Urinary bladder (tissue), 4 donors: ENCODE measurements around the gene CD46. TPM values are rescaled to one million over a fixed set of nuclear protein-coding genes. Genes with fewer than 3 reads are reported as not detected.
"Not testable (repeated sequence)": the region's sequence is repeated elsewhere in the genome, so short reads cannot be mapped to it uniquely, and the experiment has no call there.

ENCODE experiments used
- DNase-seq: peaks from one replicate; pipeline ENCODE4 v3.0.0-alpha.2; 2015; ENCODE audit errors: extremely low spot score
- H3K27ac ChIP-seq: one replicate; pipeline ENCODE4 v1.5.1; 2013; ENCODE audit warnings: low read depth, mild to moderate bottlenecking, moderate library complexity
- H3K36me3 ChIP-seq: one replicate; pipeline ENCODE4 v1.6.1; 2013; ENCODE audit warnings: mild to moderate bottlenecking, moderate library complexity; ENCODE audit not compliant: insufficient read depth
- H3K4me1 ChIP-seq: one replicate; pipeline ENCODE4 v1.6.1; 2013; ENCODE audit warnings: mild to moderate bottlenecking, moderate library complexity; ENCODE audit not compliant: insufficient read depth
- H3K4me3 ChIP-seq: one replicate; pipeline ENCODE4 v1.5.1; 2013; ENCODE audit warnings: low read depth, low read length
- WGBS: extraction: QIAGEN DNeasy Blood & Tissue Kit; methylation state at CpG from one replicate; pipeline ENCODE4 v1.1.7; 2013; 5-methylcytosine and 5-hydroxymethylcytosine counted together
- polyA plus RNA-seq: library from polyadenylated mRNA; stranded (reverse); fragments of 200-250 nt; gene quantifications from one replicate; pipeline ENCODE4 v1.2.3, GENCODE V29; 2013
- total RNA-seq: library from RNA; depleted of rRNA; stranded (reverse); fragments of >200 nt; gene quantifications from one replicate; pipeline ENCODE4 v1.2.3, GENCODE V29; 2014
- donor health status: healthy with polysubstance abuse.
- donor health status: healthy.

Gene CD46
- total RNA-seq (314 TPM), polyA plus RNA-seq (97.9 TPM)

- H3K4me1 ChIP-seq: peaks cover 4% of the 10 kb centered on the region
- WGBS: under 1% methylated on average over 55 of the region's 55 CpGs
- no peaks in the 10 kb centered on the region for H3K36me3 ChIP-seq
- DNase-seq: peak; percentile 87
- peak within 1 kb of the TSS; percentile 92 for H3K4me3 ChIP-seq
- peak within 1 kb of the TSS; percentile 95 for H3K27ac ChIP-seq
Observed at GRCh38 chr1:207751790-207752455, at the start of gene CD46. TSS of gene CD46 (plus strand) at chr1:207752054. CDS start at chr1:207752213, 159 bp downstream.

- H3K36me3 ChIP-seq: no peaks in the 10 kb centered on the region
- H3K27ac ChIP-seq: no peak overlapping the region
- WGBS: 61% methylated on average over 1 of the region's 1 CpG
- no peak for DNase-seq
- no peaks in the 10 kb centered on the region for H3K4me1 ChIP-seq
- no peak overlapping the region for H3K4me3 ChIP-seq
Observed at GRCh38 chr1:207702317-207702716, 49.5 kb upstream of the CD46 start.

- no peak overlapping the region for H3K27ac ChIP-seq
- no peak for DNase-seq
- H3K36me3 ChIP-seq: no peaks in the 10 kb centered on the region
- H3K4me3 ChIP-seq: no peak overlapping the region
- 83% methylated on average over 5 of the region's 5 CpGs for WGBS
- no peaks in the 10 kb centered on the region for H3K4me1 ChIP-seq
Observed at GRCh38 chr1:207703712-207704111, 48.1 kb upstream of the CD46 start.

GRCh38 chr1:207708004-207708403 is 43.9 kb upstream of the CD46 start:
- WGBS: 71% methylated on average over 3 of the region's 3 CpGs

GRCh38 chr1:207711285-207711684 is 40.6 kb upstream of the CD46 start:
- H3K36me3 ChIP-seq: no peaks in the 10 kb centered on the region
- WGBS: 58% methylated on average over 5 of the region's 5 CpGs

More at GRCh38 chr1:207708004-207708403, 43.9 kb upstream of the CD46 start:
- not testable (repeated sequence) for H3K27ac ChIP-seq, H3K36me3 ChIP-seq, H3K4me1 ChIP-seq, H3K4me3 ChIP-seq, DNase-seq

GRCh38 chr1:207712701-207713100 is 39.2 kb upstream of the CD46 start:
- not testable (repeated sequence) for H3K4me1 ChIP-seq, DNase-seq, H3K4me3 ChIP-seq, H3K36me3 ChIP-seq, H3K27ac ChIP-seq
- 71% methylated on average over 3 of the region's 3 CpGs for WGBS

More at GRCh38 chr1:207711285-207711684, 40.6 kb upstream of the CD46 start:
- no peak for DNase-seq
- H3K27ac ChIP-seq: no peak overlapping the region
- H3K4me3 ChIP-seq: no peak overlapping the region
- H3K4me1 ChIP-seq: no peaks in the 10 kb centered on the region

- DNase-seq: no peak
- Histone ChIP-seq H3K27ac (no peak overlapping the region), H3K4me3 (no peak overlapping the region), H3K4me1 (no peaks in the 10 kb centered on the region), H3K36me3 (no peaks in the 10 kb centered on the region)
- whole genome bisulfite sequencing: 94% methylated on average over 12 of the region's 12 CpGs
Observed at GRCh38 chr1:207713529-207713928, 38.3 kb upstream of the CD46 start.

- WGBS: 91% methylated on average over 2 of the region's 2 CpGs
- Histone ChIP-seq H3K36me3 (no peaks in the 10 kb centered on the region), H3K4me3 (no peak overlapping the region), H3K4me1 (no peaks in the 10 kb centered on the region), H3K27ac (no peak overlapping the region)
- no peak for DNase-seq
Observed at GRCh38 chr1:207719234-207719633, 32.6 kb upstream of the CD46 start.

- not testable (repeated sequence) for H3K36me3 ChIP-seq, H3K27ac ChIP-seq, H3K4me3 ChIP-seq, DNase-seq, H3K4me1 ChIP-seq
- WGBS: 79% methylated on average over 4 of the region's 4 CpGs
Observed at GRCh38 chr1:207728200-207728858, 23.5 kb upstream of the CD46 start.

- not testable (repeated sequence) for H3K27ac ChIP-seq, DNase-seq, H3K36me3 ChIP-seq, H3K4me3 ChIP-seq, H3K4me1 ChIP-seq
- 60% methylated on average over 8 of the region's 8 CpGs for WGBS
Observed at GRCh38 chr1:207737503-207738157, 14.2 kb upstream of the CD46 start.

GRCh38 chr1:207738158-207738659 is 13.6 kb upstream of the CD46 start:
- not testable (repeated sequence) for H3K4me3 ChIP-seq, H3K27ac ChIP-seq, H3K4me1 ChIP-seq, H3K36me3 ChIP-seq, DNase-seq
- WGBS: 13% methylated on average over 6 of the region's 6 CpGs

- Histone ChIP-seq H3K4me3 (no peak overlapping the region), H3K4me1 (no peaks in the 10 kb centered on the region), H3K27ac (no peak overlapping the region), H3K36me3 (no peaks in the 10 kb centered on the region)
- WGBS: 80% methylated on average over 2 of the region's 2 CpGs
- DNase-seq: no peak
Observed at GRCh38 chr1:207740207-207740606, 11.6 kb upstream of the CD46 start.

GRCh38 chr1:207742850-207743555 is 8.9 kb upstream of the CD46 start:
- no peak overlapping the region for H3K4me3 ChIP-seq
- DNase-seq: no peak
- H3K36me3 ChIP-seq: no peaks in the 10 kb centered on the region
- 86% methylated on average over 3 of the region's 3 CpGs for WGBS
- H3K4me1 ChIP-seq: no peaks in the 10 kb centered on the region
- H3K27ac ChIP-seq: no peak overlapping the region
